ENCODE measurements around the gene PRDX1.
A peak's percentile ranks its signal among the peaks of the same experiment; 100 is the strongest.
"Not testable (repeated sequence)": the region's sequence is repeated elsewhere in the genome, so short reads cannot be mapped to it uniquely, and the experiment has no call there.

PRDX1 gene

GRCh38 chr1:45490121-45490625 is 31.5 kb downstream of the PRDX1 start:
- peak overlapping the region; percentile 65 for H3K4me3 ChIP-seq (ENCODE audit: low read depth, low read length)
- H3K9ac ChIP-seq, result peak overlapping the region; percentile 46
- H3K79me2 ChIP-seq, result no peaks in the 10 kb centered on the region
- TF ChIP-seq CTCF (IDR thresholded peaks at IDR 0.05), result no peak
- peak overlapping the region; percentile 86 for H2AFZ ChIP-seq
- peak overlapping the region; percentile 73 for H3K27ac ChIP-seq
- no peaks in the 10 kb centered on the region for H3K9me3 ChIP-seq (ENCODE audit: control insufficient read depth, low read length)
- no peaks in the 10 kb centered on the region for H3K36me3 ChIP-seq (ENCODE audit: control insufficient read depth, insufficient read depth, low read length)
- H3K4me2 ChIP-seq (ENCODE audit: low read length), result peak overlapping the region; percentile 80
- no peaks in the 10 kb centered on the region for H3K27me3 ChIP-seq (ENCODE audit: control insufficient read depth, insufficient read depth, low read length)
- no peaks in the 10 kb centered on the region for H3K4me1 ChIP-seq

- not testable (repeated sequence) for H3K27ac ChIP-seq; H3K27me3 ChIP-seq (ENCODE audit: control insufficient read depth, insufficient read depth, low read length); H2AFZ ChIP-seq; H3K4me2 ChIP-seq (ENCODE audit: low read length); H3K36me3 ChIP-seq (ENCODE audit: control insufficient read depth, insufficient read depth, low read length); H3K4me1 ChIP-seq; H3K9me3 ChIP-seq (ENCODE audit: control insufficient read depth, low read length); H3K79me2 ChIP-seq; H3K9ac ChIP-seq; H3K4me3 ChIP-seq (ENCODE audit: low read depth, low read length)
Observed at GRCh38 chr1:45489379-45489778, 32.3 kb downstream of the PRDX1 start.

GRCh38 chr1:45488666-45489377 is 32.9 kb downstream of the PRDX1 start:
- Histone ChIP-seq H3K9ac (no peak overlapping the region), H3K4me2 (ENCODE audit: low read length) (no peak overlapping the region), H3K4me3 (ENCODE audit: low read depth, low read length) (no peak overlapping the region), H3K27me3 (ENCODE audit: control insufficient read depth, insufficient read depth, low read length) (no peaks in the 10 kb centered on the region), H3K9me3 (ENCODE audit: control insufficient read depth, low read length) (no peaks in the 10 kb centered on the region), H3K4me1 (no peaks in the 10 kb centered on the region), H3K79me2 (no peaks in the 10 kb centered on the region), H3K27ac (no peak overlapping the region), H2AFZ (no peak overlapping the region), H3K36me3 (ENCODE audit: control insufficient read depth, insufficient read depth, low read length) (no peaks in the 10 kb centered on the region)
- TF ChIP-seq CTCF (IDR thresholded peaks at IDR 0.05), result no peak

GRCh38 chr1:45485949-45486348 is 35.7 kb downstream of the PRDX1 start:
- Histone ChIP-seq H3K9ac (no peak overlapping the region), H3K79me2 (no peaks in the 10 kb centered on the region), H3K4me2 (ENCODE audit: low read length) (no peak overlapping the region), H2AFZ (no peak overlapping the region), H3K4me1 (no peaks in the 10 kb centered on the region), H3K9me3 (ENCODE audit: control insufficient read depth, low read length) (no peaks in the 10 kb centered on the region), H3K4me3 (ENCODE audit: low read depth, low read length) (no peak overlapping the region), H3K36me3 (ENCODE audit: control insufficient read depth, insufficient read depth, low read length) (no peaks in the 10 kb centered on the region), H3K27ac (no peak overlapping the region), H3K27me3 (ENCODE audit: control insufficient read depth, insufficient read depth, low read length) (no peaks in the 10 kb centered on the region)
- no peak for TF ChIP-seq CTCF (IDR thresholded peaks at IDR 0.05)

- H3K9ac ChIP-seq, result no peak overlapping the region
- H3K4me3 ChIP-seq (ENCODE audit: low read depth, low read length), result no peak overlapping the region
- H3K27me3 ChIP-seq (ENCODE audit: control insufficient read depth, insufficient read depth, low read length), result no peaks in the 10 kb centered on the region
- H3K4me1 ChIP-seq, result no peaks in the 10 kb centered on the region
- H3K36me3 ChIP-seq (ENCODE audit: control insufficient read depth, insufficient read depth, low read length), result no peaks in the 10 kb centered on the region
- no peaks in the 10 kb centered on the region for H3K9me3 ChIP-seq (ENCODE audit: control insufficient read depth, low read length)
- no peak overlapping the region for H3K4me2 ChIP-seq (ENCODE audit: low read length)
- H2AFZ ChIP-seq, result no peak overlapping the region
- H3K79me2 ChIP-seq, result no peaks in the 10 kb centered on the region
- no peak overlapping the region for H3K27ac ChIP-seq
- no peak for TF ChIP-seq CTCF (IDR thresholded peaks at IDR 0.05)
Observed at GRCh38 chr1:45479039-45479748, 42.5 kb downstream of the PRDX1 start.

Data from parathyroid adenoma (tissue), 2 donors.